ENCODE results near the gene PNCK.

The PNCK gene

GRCh38 chrX:153641627-153642026 is 32.0 kb downstream of the PNCK start:
- DNase-seq (ENCODE audit: low read depth in 3 of 3): no peak

GRCh38 chrX:153640736-153641575 is 32.7 kb downstream of the PNCK start:
- DNase-seq (ENCODE audit: low read depth in 3 of 3): no peak

- no peak for DNase-seq (ENCODE audit: low read depth in 3 of 3)
These were observed 33.4 kb downstream of the PNCK start for GRCh38 chrX:153640045-153640686.

- DNase-seq (ENCODE audit: low read depth in 3 of 3): no peak
These were observed 34.2 kb downstream of the PNCK start for GRCh38 chrX:153639177-153640044.

GRCh38 chrX:153638436-153639176 is 35.0 kb downstream of the PNCK start:
- DNase-seq (ENCODE audit: low read depth in 3 of 3): no peak

- DNase-seq (ENCODE audit: low read depth in 3 of 3): no peak
These were observed 35.6 kb downstream of the PNCK start for GRCh38 chrX:153638041-153638371.

GRCh38 chrX:153637121-153638040 is 36.2 kb downstream of the PNCK start:
- no peak for DNase-seq (ENCODE audit: low read depth in 3 of 3)

GRCh38 chrX:153636716-153637115 is 36.9 kb downstream of the PNCK start:
- DNase-seq (ENCODE audit: low read depth in 3 of 3): no peak

GRCh38 chrX:153635788-153636668 is 37.6 kb downstream of the PNCK start:
- no peak for DNase-seq (ENCODE audit: low read depth in 3 of 3)

- DNase-seq (ENCODE audit: low read depth in 3 of 3): no peak
These were observed 38.2 kb downstream of the PNCK start for GRCh38 chrX:153635388-153635787.

- DNase-seq (ENCODE audit: low read depth in 3 of 3): no peak
These were observed 38.8 kb downstream of the PNCK start for GRCh38 chrX:153634832-153635231.

GRCh38 chrX:153634236-153634635 is 39.4 kb downstream of the PNCK start:
- DNase-seq (ENCODE audit: low read depth in 3 of 3): no peak

GRCh38 chrX:153633607-153634180 is 39.9 kb downstream of the PNCK start:
- DNase-seq (ENCODE audit: low read depth in 3 of 3): no peak

- no peak for DNase-seq (ENCODE audit: low read depth in 3 of 3)
These were observed 40.6 kb downstream of the PNCK start for GRCh38 chrX:153633048-153633447.

GRCh38 chrX:153632595-153632946 is 41.0 kb downstream of the PNCK start:
- no peak for DNase-seq (ENCODE audit: low read depth in 3 of 3)

GRCh38 chrX:153631907-153632594 is 41.6 kb downstream of the PNCK start:
- DNase-seq (ENCODE audit: low read depth in 3 of 3): no peak

- no peak for DNase-seq (ENCODE audit: low read depth in 3 of 3)
These were observed 42.3 kb downstream of the PNCK start for GRCh38 chrX:153631346-153631745.

- no peak for DNase-seq (ENCODE audit: low read depth in 3 of 3)
These were observed 44.9 kb downstream of the PNCK start for GRCh38 chrX:153628665-153629064.

- no peak for DNase-seq (ENCODE audit: low read depth in 3 of 3)
These were observed 45.5 kb downstream of the PNCK start for GRCh38 chrX:153628129-153628528.
